Measurements from ENCODE around the gene BSN.
"Not testable (repeated sequence)": the region's sequence is repeated elsewhere in the genome, so short reads cannot be mapped to it uniquely, and the experiment has no call there.

BSN gene

GRCh38 chr3:49570028-49570654 is 15.9 kb downstream of the BSN start:
- H3K4me3 ChIP-seq (ENCODE audit: low read depth, low read length): no peak overlapping the region
- TF ChIP-seq CTCF (IDR thresholded peaks at IDR 0.05; ENCODE audit: borderline replicate concordance, insufficient read depth, low read depth, low read length): no peak

GRCh38 chr3:49582177-49582576 is 27.9 kb downstream of the BSN start:
- no peak overlapping the region for H3K4me3 ChIP-seq (ENCODE audit: low read depth, low read length)
- no peak for TF ChIP-seq CTCF (IDR thresholded peaks at IDR 0.05; ENCODE audit: borderline replicate concordance, insufficient read depth, low read depth, low read length)

GRCh38 chr3:49585261-49585755 is 31.0 kb downstream of the BSN start:
- not testable (repeated sequence) for H3K4me3 ChIP-seq (ENCODE audit: low read depth, low read length)

GRCh38 chr3:49591615-49592014 is 37.3 kb downstream of the BSN start:
- H3K4me3 ChIP-seq (ENCODE audit: low read depth, low read length): no peak overlapping the region
- TF ChIP-seq CTCF (IDR thresholded peaks at IDR 0.05; ENCODE audit: borderline replicate concordance, insufficient read depth, low read depth, low read length): no peak

- H3K4me3 ChIP-seq (ENCODE audit: low read depth, low read length): no peak overlapping the region
- TF ChIP-seq CTCF (IDR thresholded peaks at IDR 0.05; ENCODE audit: borderline replicate concordance, insufficient read depth, low read depth, low read length): no peak
Observed at GRCh38 chr3:49593041-49593440, 38.8 kb downstream of the BSN start.

- no peak overlapping the region for H3K4me3 ChIP-seq (ENCODE audit: low read depth, low read length)
- TF ChIP-seq CTCF (IDR thresholded peaks at IDR 0.05; ENCODE audit: borderline replicate concordance, insufficient read depth, low read depth, low read length): no peak
Observed at GRCh38 chr3:49600781-49601180, 46.5 kb downstream of the BSN start.

GRCh38 chr3:49601358-49602048 is 47.2 kb downstream of the BSN start:
- no peak for TF ChIP-seq CTCF (IDR thresholded peaks at IDR 0.05; ENCODE audit: borderline replicate concordance, insufficient read depth, low read depth, low read length)
- H3K4me3 ChIP-seq (ENCODE audit: low read depth, low read length): no peak overlapping the region
